HG02885 (cell line): ENCODE data around the gene AGAP2.
A peak's percentile ranks its signal among the peaks of the same experiment; 100 is the strongest.
"Not testable (repeated sequence)": the region's sequence is repeated elsewhere in the genome, so short reads cannot be mapped to it uniquely, and the experiment has no call there.

Source experiments
- ATAC-seq: cut with Tn5 transposase; IDR thresholded peaks from one replicate; pipeline ENCODE4 v1.9.1; 2021; ENCODE audit warnings: mild to moderate bottlenecking; ENCODE audit not compliant: unreplicated experiment, poor library complexity

The AGAP2 gene

DNA sequence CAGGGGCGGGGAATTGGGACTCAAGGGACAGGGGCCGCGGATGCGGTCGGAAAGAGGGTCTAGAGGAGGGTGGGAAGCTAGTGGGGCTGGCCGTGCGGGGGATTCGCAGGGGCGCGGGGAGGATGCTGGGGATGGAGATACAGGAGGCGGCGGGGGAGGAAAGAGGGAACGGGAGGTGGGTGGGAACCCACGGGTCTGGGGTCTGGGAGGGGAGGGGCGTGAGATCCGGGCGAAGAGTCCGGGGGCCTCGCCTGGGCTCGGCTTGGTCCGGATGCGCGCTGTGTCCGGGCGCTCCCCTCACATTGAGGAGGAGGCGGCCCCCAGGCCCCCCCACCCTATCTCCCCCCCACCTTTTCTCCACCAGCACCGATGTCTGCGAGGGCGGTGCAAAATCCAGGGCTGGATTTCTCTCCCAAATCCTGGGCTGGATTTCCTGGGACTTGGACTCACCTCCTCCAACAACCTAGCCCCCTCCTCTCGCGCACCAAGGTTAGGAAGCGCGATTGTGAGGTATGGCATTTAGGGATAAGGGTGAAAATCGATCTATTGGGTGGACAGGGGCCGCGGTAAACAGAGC, at the start of gene AGAP2:
Gene AGAP2, minus strand, starts transcription at position 82 of the 577 bp plus-strand sequence. CDS start 496 bp downstream, outside the sequence.
- no peak for ATAC-seq

GRCh38 chr12:57783861-57784260, 45.3 kb upstream of the AGAP2 start:
- ATAC-seq: no peak

- no peak for ATAC-seq
These were observed 44.9 kb upstream of the AGAP2 start for GRCh38 chr12:57783466-57783801.

DNA sequence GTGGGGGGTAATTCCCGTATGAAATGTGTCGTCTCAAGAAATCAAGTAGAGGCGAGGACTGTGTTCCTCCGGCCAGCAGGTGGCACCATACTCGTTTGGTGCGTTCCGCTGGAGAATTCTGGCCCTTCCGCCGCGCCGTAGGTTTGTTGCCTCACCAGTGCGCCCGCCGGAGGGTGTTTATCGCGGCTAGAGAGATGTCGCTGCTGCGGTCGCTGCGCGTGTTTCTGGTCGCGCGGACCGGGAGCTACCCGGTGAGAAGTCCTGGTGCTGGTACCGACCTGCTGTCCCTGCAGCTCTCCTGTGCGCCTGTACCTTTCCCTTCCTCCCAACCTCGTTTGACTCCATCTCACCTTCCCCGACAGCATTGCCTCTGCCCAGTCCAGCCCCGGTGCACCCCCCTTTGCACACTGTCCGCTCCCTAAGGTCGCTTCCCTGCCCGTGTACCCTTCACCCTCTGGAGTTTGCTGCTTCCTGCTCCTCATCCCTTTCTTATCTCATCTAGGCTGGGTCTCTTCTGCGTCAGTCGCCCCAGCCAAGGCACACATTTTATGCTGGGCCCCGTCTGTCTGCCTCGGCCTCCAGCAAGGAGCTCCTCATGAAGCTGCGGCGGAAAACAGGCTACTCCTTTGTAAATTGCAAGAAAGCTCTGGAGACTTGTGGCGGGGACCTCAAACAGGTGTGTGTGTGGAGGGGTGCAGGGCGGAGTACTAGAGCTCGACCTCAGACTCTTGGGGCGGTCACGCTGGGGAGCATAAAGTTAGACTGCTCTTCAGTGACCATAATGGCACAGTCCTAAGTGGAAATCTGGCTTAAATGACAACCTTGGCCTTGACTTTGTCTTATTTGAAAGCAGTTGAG, 44.3 kb upstream of the AGAP2 start, which contains the start of gene TSFM:
Gene TSFM, plus strand, starts transcription at position 180 of the 858 bp plus-strand sequence. Its CDS starts 15 bp downstream, at position 195.
- peak; percentile 85 for ATAC-seq

DNA sequence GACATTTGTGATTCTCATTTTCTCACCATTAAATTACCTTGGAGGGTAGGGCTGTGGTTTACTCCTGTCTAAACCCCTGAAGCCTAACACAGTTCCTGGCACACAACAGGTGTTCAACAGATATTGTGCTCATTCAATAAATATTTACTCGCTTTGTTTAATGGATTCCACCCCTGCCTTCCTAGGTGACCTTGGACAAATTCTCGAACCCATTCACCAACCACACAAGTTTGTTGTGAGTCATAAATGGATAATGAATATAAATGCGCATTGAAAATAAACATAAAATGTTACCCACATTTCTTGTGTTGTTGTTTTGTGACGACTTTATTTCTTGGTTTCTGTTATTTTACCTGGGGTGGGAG, 43.7 kb upstream of the AGAP2 start:
- peak; percentile 11 for ATAC-seq

- no peak for ATAC-seq
These were observed 43.3 kb upstream of the AGAP2 start for GRCh38 chr12:57781801-57782200.

GRCh38 chr12:57781244-57781643, 42.7 kb upstream of the AGAP2 start:
- no peak for ATAC-seq

DNA sequence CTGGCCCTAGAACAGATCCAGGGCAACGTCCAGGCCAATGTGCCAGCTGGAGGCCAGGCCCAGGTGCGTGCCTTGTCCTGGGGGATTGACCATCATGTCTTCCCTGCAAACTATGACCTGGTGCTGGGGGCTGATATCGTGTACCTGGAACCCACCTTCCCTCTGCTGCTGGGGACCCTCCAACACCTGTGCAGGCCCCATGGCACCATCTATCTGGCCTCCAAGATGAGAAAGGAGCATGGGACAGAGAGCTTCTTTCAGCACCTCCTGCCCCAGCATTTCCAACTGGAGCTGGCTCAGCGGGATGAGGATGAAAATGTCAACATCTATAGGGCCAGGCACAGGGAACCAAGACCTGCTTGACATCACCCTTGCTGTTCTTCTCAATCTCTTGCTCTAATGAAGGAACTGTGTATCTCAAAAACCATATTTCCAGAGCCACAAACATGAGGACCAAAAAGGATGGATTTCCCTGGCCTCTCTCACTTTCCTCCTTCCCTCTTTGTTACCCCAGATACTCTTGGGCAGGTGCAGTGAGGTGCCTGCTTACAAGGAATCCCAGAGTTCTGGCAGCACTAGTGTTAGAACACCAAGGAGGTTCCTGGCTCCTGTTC, 41.8 kb upstream of the AGAP2 start:
- ATAC-seq: no peak

- ATAC-seq: no peak
These were observed 41.2 kb upstream of the AGAP2 start for GRCh38 chr12:57779736-57780135.

DNA sequence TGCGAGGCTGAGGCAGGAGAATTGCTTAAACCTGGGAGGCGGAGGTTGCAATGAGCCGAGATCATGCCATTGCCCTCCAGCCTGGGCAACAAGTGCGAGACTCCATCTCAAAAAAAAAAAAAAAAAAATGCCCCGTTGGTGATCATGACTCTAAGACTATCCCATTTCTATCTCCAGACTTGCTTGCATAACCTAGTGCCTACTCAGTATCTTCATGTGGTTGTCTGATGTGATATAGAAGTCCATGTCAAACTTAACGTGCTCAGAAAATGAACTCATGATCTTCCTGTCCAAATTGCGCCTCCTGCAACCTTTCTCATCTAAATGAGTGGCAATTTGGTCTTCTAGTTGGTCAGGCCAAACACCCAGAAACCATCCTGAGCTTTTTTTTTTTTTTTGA, 39.4 kb upstream of the AGAP2 start:
- ATAC-seq: no peak

DNA sequence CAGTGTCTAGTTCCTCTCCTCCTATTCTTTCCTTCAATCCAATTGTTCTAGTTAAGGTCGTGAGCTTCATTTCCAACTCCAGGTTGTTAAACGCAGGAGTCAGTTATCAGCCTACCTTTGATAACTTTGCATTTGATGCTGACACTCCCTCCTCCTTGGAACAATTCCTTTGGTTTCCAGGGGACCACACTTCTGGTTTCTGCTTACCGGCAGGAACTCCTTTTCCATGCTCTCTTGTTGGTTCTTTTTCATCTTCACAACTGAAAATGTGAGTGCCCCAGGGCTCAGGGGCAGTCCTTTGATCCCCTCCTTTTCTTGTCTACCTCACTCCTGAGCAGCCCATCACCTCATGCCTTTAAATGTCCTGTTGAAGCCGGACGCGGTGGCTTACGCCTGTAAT, 38.8 kb upstream of the AGAP2 start:
- no peak for ATAC-seq

GRCh38 chr12:57776247-57776587, 37.7 kb upstream of the AGAP2 start:
- ATAC-seq: no peak

- ATAC-seq: no peak
These were observed 37.2 kb upstream of the AGAP2 start for GRCh38 chr12:57775563-57776246.

GRCh38 chr12:57775044-57775443, 36.5 kb upstream of the AGAP2 start:
- no peak for ATAC-seq

DNA sequence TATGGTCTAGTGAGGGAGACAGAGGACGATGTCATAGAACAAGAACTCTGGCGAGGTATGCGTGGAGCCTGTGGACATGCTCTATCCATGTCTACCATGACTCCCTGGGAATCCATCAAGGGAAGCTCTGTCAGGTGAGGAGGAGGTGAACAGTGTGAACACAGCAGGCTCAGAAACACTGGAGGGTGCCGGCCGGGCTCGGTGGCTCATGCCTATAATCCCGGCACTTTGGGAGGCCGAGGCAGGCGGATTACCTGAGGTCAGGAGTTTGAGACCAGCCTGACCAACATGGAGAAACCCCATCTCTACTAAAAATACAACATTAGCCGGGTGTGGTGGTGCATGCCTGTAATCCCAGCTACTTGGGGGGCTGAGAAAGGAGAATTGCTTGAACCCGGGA, 36.1 kb upstream of the AGAP2 start:
- not testable (repeated sequence) for ATAC-seq

- ATAC-seq: peak; percentile 4
These were observed 34.1 kb upstream of the AGAP2 start, which contains the start of gene EEF1AKMT3 for GRCh38 chr12:57772429-57773322. Gene EEF1AKMT3, plus strand, starts transcription at chr12:57772614. Its CDS starts 111 bp downstream, at chr12:57772725.

DNA sequence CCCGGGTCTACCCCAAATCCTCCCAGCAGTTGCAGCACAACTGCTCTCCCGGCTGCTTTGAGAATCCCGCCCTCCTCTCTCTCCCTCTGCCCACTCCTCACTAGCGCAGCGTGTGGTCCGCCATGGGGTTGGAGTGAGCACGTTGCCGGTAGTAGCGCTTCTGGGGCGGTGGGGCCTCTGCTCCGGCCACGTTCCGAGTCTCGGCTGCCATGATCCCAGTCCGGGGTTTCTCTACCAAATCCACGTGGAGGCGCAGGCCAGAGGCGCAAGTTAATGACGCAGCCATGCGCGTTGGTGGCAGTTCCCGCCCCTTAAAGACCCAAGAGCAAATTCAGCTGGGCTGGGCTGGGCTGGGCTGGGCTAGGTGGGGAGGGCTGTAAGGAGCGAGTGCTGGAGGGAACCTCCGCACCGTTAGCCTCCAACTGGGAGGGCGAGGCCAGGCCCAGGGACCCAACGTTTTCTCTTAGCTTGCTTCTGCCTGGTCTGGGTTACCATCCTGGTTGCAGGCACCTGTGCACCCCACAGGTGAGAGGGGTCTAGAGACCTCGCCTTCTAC, 33.4 kb upstream of the AGAP2 start, which contains the start of gene METTL1:
Gene METTL1, minus strand, starts transcription at position 233 of the 556 bp plus-strand sequence. Its CDS starts 22 bp downstream, at position 211.
- ATAC-seq: peak; percentile 84

DNA sequence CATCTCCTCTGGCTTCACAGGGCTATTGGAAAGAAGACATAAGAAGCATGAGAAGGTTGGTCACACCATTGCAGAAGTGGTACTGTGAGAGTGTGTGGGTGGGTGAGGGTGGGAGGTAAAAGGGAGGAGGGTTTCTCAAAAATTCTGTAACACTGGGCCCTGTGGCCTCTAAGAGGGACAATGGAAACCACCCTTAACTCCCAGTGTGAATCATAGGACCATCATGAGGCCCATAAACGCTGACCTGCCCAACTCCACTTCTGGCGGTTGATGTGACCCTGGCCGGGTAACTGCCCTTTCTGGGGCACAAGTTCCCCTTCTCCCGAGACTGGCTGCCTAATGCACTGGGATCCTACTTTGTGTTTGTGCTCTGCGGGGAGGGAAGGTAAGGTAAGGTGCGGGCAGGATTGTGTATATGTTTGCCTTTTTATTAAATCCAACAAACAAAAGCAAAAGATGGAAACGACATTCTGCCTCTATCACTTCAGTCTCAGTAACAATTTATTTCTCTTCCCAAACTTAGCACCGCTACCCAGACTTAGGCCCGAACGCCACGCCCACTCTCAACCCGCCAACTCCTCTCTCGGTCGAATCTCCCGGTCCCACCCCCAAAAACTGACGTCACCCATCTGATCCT, 32.8 kb upstream of the AGAP2 start:
- peak; percentile 80 for ATAC-seq

DNA sequence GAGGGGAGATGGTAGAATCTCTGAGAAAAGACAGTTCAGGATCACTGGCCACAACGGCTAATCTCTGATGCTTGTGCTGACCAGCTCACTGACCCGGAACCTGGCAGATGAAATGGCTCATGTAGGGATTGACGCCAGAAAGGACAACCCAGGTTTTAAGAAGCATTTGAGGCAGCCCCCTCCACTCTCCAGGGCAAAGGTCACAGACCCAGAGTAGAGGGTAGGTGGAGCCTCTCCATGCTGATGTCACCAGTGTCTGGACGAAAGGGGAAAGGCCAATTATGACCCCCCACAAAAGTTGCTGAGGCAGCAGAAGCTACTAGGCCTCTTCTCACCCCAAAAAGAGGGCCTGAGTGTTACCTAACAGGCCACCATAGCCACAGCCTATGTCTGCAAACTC, 32.2 kb upstream of the AGAP2 start:
- no peak for ATAC-seq
